ENCODE measurements around the gene LRRC71. TPM values are rescaled to one million over a fixed set of nuclear protein-coding genes. Genes with fewer than 3 reads are reported as not detected.

The LRRC71 gene
- total and polyA plus RNA-seq, 2 experiments from 2014 or later: 0.32 TPM; not detected in 1

GRCh38 chr1:156897078-156897825, 23.2 kb upstream of the LRRC71 start:
- H3K27ac ChIP-seq: peak overlapping the region; percentile 95
- no peaks in the 10 kb centered on the region for H3K79me2 ChIP-seq (ENCODE audit: insufficient read depth)
- no peaks in the 10 kb centered on the region for H3K27me3 ChIP-seq (replicated peaks; ENCODE audit: insufficient read depth)
- H3K9ac ChIP-seq: peak overlapping the region; percentile 72
- peak overlapping the region; percentile 54 for H3K4me3 ChIP-seq
- H3K36me3 ChIP-seq (ENCODE audit: low read depth): no peaks in the 10 kb centered on the region
- in situ Hi-C loops (cut with MboI): no loop called here
- no peaks in the 10 kb centered on the region for H3K9me2 ChIP-seq (ENCODE audit: insufficient read depth)
- H3K4me2 ChIP-seq (ENCODE audit: unreplicated experiment): peak overlapping the region; percentile 86
- H3K4me1 ChIP-seq (ENCODE audit: insufficient read depth): peaks cover 43% of the 10 kb centered on the region
- peak; percentile 91 for DNase-seq
- H3K9me3 ChIP-seq (ENCODE audit: low read depth): no peaks in the 10 kb centered on the region
- TF ChIP-seq EZH2 (IDR thresholded peaks at IDR 0.05; ENCODE audit: insufficient read depth, poor library complexity, severe bottlenecking) (no peak), EZH2phosphoT487 (IDR thresholded peaks at IDR 0.05; ENCODE audit: insufficient read depth, low read depth) (no peak)
- no peaks in the 10 kb centered on the region for H4K20me1 ChIP-seq (ENCODE audit: insufficient read depth)
- H3F3A ChIP-seq (ENCODE audit: insufficient read depth): peaks cover 19% of the 10 kb centered on the region
- 66 to 71% methylated on average over 14 of the region's 14 CpGs for WGBS, 2 experiments (ENCODE audit: low coverage in 1 of 2, low lambda C conversion rate in 2 of 2, missing lambda C conversion rate in 2 of 2)
- H2AFZ ChIP-seq: no peak overlapping the region

DNA sequence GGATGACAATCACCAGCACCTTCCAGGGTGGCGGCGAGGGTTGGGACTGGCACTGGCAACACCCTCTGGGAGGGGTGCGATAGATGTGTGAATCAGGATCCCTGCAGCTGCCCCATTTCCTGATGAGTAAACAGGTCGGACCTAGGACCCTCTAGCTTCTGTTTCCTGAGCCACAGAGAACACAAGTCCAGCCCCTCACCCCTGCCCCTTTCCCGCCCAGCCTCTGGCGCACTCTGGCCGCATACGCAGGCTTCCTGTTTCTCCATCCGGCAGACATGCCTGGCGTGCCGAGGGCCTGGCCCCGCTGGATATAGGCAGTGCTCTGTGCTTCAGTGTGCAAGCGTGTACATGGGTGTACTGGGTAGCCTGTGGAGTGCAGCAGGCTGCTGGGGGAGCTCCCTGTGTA, 22.3 kb upstream of the LRRC71 start:
- H3K9ac ChIP-seq: no peak overlapping the region
- H3K27me3 ChIP-seq (replicated peaks; ENCODE audit: insufficient read depth): no peaks in the 10 kb centered on the region
- H3K79me2 ChIP-seq (ENCODE audit: insufficient read depth): no peaks in the 10 kb centered on the region
- peaks cover 19% of the 10 kb centered on the region for H3F3A ChIP-seq (ENCODE audit: insufficient read depth)
- TF ChIP-seq EZH2 (IDR thresholded peaks at IDR 0.05; ENCODE audit: insufficient read depth, poor library complexity, severe bottlenecking) (no peak), EZH2phosphoT487 (IDR thresholded peaks at IDR 0.05; ENCODE audit: insufficient read depth, low read depth) (no peak)
- H3K27ac ChIP-seq: no peak overlapping the region
- WGBS, 2 experiments (ENCODE audit: low coverage in 1 of 2, low lambda C conversion rate in 2 of 2, missing lambda C conversion rate in 2 of 2): 86 to 90% methylated on average over 13 of the region's 13 CpGs
- no peaks in the 10 kb centered on the region for H3K36me3 ChIP-seq (ENCODE audit: low read depth)
- no peak for DNase-seq
- H2AFZ ChIP-seq: no peak overlapping the region
- no peaks in the 10 kb centered on the region for H4K20me1 ChIP-seq (ENCODE audit: insufficient read depth)
- H3K4me3 ChIP-seq: no peak overlapping the region
- H3K9me3 ChIP-seq (ENCODE audit: low read depth): no peaks in the 10 kb centered on the region
- H3K9me2 ChIP-seq (ENCODE audit: insufficient read depth): no peaks in the 10 kb centered on the region
- no peak overlapping the region for H3K4me2 ChIP-seq (ENCODE audit: unreplicated experiment)
- peaks cover 52% of the 10 kb centered on the region for H3K4me1 ChIP-seq (ENCODE audit: insufficient read depth)
- in situ Hi-C loops (cut with MboI): no loop called here

GRCh38 chr1:156898971-156899664, 21.3 kb upstream of the LRRC71 start:
- in situ Hi-C loops (cut with MboI): no loop called here
- H3K9me3 ChIP-seq (ENCODE audit: low read depth): no peaks in the 10 kb centered on the region
- no peak overlapping the region for H2AFZ ChIP-seq
- H3K4me2 ChIP-seq (ENCODE audit: unreplicated experiment): no peak overlapping the region
- H3K36me3 ChIP-seq (ENCODE audit: low read depth): no peaks in the 10 kb centered on the region
- no peak overlapping the region for H3K9ac ChIP-seq
- DNase-seq: no peak
- no peaks in the 10 kb centered on the region for H4K20me1 ChIP-seq (ENCODE audit: insufficient read depth)
- H3K27me3 ChIP-seq (replicated peaks; ENCODE audit: insufficient read depth): no peaks in the 10 kb centered on the region
- H3F3A ChIP-seq (ENCODE audit: insufficient read depth): peaks cover 19% of the 10 kb centered on the region
- no peaks in the 10 kb centered on the region for H3K79me2 ChIP-seq (ENCODE audit: insufficient read depth)
- 85 to 87% methylated on average over 10 to 12 of the region's 12 CpGs for WGBS, 2 experiments (ENCODE audit: low coverage in 1 of 2, low lambda C conversion rate in 2 of 2, missing lambda C conversion rate in 2 of 2)
- peaks cover 54% of the 10 kb centered on the region for H3K4me1 ChIP-seq (ENCODE audit: insufficient read depth)
- no peaks in the 10 kb centered on the region for H3K9me2 ChIP-seq (ENCODE audit: insufficient read depth)
- H3K4me3 ChIP-seq: no peak overlapping the region
- no peak overlapping the region for H3K27ac ChIP-seq
- no peak for TF ChIP-seq EZH2 (IDR thresholded peaks at IDR 0.05; ENCODE audit: insufficient read depth, poor library complexity, severe bottlenecking)
- TF ChIP-seq EZH2phosphoT487 (IDR thresholded peaks at IDR 0.05; ENCODE audit: insufficient read depth, low read depth): no peak

GRCh38 chr1:156899956-156900718, 20.3 kb upstream of the LRRC71 start:
- Histone ChIP-seq H3K4me1 (ENCODE audit: insufficient read depth) (peaks cover 54% of the 10 kb centered on the region), H3F3A (ENCODE audit: insufficient read depth) (peaks cover 19% of the 10 kb centered on the region), H3K9ac (no peak overlapping the region), H3K4me2 (ENCODE audit: unreplicated experiment) (no peak overlapping the region), H3K27ac (no peak overlapping the region), H3K27me3 (replicated peaks; ENCODE audit: insufficient read depth) (no peaks in the 10 kb centered on the region), H4K20me1 (ENCODE audit: insufficient read depth) (no peaks in the 10 kb centered on the region), H3K79me2 (ENCODE audit: insufficient read depth) (no peaks in the 10 kb centered on the region), H3K4me3 (no peak overlapping the region), H2AFZ (no peak overlapping the region), H3K36me3 (ENCODE audit: low read depth) (no peaks in the 10 kb centered on the region), H3K9me2 (ENCODE audit: insufficient read depth) (no peaks in the 10 kb centered on the region), H3K9me3 (ENCODE audit: low read depth) (no peaks in the 10 kb centered on the region)
- WGBS, 2 experiments (ENCODE audit: low coverage in 1 of 2, low lambda C conversion rate in 2 of 2, missing lambda C conversion rate in 2 of 2): 78 to 84% methylated on average over 10 to 12 of the region's 12 CpGs
- DNase-seq: peak; percentile 36
- TF ChIP-seq EZH2 (IDR thresholded peaks at IDR 0.05; ENCODE audit: insufficient read depth, poor library complexity, severe bottlenecking) (no peak), EZH2phosphoT487 (IDR thresholded peaks at IDR 0.05; ENCODE audit: insufficient read depth, low read depth) (no peak)
- in situ Hi-C loops (cut with MboI): no loop called here
